GM12892 (cell line): ENCODE measurements around the gene AKAP17A.

Experiments used
- POLR2A ChIP-seq: IDR thresholded peaks from 2 replicates; pipeline ENCODE4 v1.6.1; 2011; ENCODE audit warnings: low read depth, low read length, control low read depth
- POLR2AphosphoS5 ChIP-seq: IDR thresholded peaks from 2 replicates; pipeline ENCODE4 v1.6.1; 2011; ENCODE audit warnings: low read depth, low read length, control low read depth

- no peak for TF ChIP-seq POLR2A
- no peak for TF ChIP-seq POLR2AphosphoS5
Observed at GRCh38 chrX:1589356-1590130, 1.9 kb upstream of the AKAP17A start.
